ENCODE data around the gene ZDHHC22.

ZDHHC22 gene

DNA sequence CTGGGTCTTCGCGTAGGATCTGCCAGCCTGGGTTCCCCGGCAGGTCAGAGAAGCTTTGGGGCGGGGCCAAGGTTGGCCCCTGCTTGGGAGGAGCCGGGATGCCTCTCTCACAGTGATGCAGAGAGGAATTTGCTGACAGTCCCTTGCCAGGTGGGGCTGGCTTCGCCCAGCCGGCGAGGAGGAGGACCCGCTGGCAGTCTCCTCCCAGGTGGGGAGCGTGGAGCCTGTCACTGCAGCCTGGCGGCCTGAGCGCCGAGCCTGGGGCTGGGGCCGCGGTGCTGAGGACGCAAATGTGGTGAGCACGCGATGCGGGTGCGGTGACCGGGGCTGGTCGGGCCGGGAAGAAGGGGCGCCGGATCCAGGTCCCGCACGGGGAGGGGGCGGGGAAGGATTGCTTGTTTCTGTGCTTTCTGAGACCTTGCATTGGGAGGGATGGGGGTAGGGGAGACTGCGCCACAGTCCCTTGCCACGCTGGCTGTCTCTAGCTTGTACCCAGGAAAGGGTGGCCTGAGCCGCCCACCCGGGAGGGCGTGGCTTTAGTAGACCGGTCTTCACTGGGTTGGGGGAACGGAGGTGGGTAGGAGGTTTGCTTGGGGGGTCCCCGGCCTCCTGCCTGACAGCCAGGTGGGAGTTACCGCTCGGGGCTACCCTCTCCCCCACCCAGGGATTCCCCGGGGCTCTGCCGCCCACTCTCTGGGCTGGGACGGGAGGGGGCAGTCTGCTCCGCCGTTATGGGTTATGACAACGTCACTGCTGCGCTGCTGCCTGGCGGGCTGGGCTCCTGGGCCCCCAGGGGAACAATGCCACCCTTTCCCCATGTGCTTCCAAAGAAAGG is 40.2 kb upstream of the ZDHHC22 start, which contains the start of gene TMEM63C (continued):
- peak; percentile 27; the same call in 1 of the 2 replicates for TF ChIP-seq ZNF600 (tag by site-specific recombination; IDR thresholded peaks at IDR 0.05)
- TF ChIP-seq, protein P1, sequence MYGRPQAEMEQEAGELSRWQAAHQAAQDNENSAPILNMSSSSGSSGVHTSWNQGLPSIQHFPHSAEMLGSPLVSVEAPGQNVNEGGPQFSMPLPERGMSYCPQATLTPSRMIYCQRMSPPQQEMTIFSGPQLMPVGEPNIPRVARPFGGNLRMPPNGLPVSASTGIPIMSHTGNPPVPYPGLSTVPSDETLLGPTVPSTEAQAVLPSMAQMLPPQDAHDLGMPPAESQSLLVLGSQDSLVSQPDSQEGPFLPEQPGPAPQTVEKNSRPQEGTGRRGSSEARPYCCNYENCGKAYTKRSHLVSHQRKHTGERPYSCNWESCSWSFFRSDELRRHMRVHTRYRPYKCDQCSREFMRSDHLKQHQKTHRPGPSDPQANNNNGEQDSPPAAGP (tag by site-specific recombination; IDR thresholded peaks at IDR 0.05), result peak; percentile 11
- peak; percentile 88 for TF ChIP-seq SP3 (tag by site-specific recombination; IDR thresholded peaks at IDR 0.05)
- TF ChIP-seq MEIS1 (CRISPR knock-in tag; IDR thresholded peaks at IDR 0.05; ENCODE audit: borderline replicate concordance), result no peak
- TF ChIP-seq ZNF114 (tag by site-specific recombination; IDR thresholded peaks at IDR 0.05), result no peak
- TF ChIP-seq RBAK (tag by site-specific recombination; IDR thresholded peaks at IDR 0.05), result no peak
- TF ChIP-seq, protein P2, sequence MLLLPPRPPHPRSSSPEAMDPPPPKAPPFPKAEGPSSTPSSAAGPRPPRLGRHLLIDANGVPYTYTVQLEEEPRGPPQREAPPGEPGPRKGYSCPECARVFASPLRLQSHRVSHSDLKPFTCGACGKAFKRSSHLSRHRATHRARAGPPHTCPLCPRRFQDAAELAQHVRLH (tag by site-specific recombination; IDR thresholded peaks at IDR 0.05), result no peak
- TF ChIP-seq ZNF777 (tag by site-specific recombination; IDR thresholded peaks at IDR 0.05; ENCODE audit: borderline replicate concordance), result no peak
- TF ChIP-seq TRIM28 (IDR thresholded peaks at IDR 0.05; ENCODE audit: borderline replicate concordance, low read length), result no peak
- TF ChIP-seq, protein P3, sequence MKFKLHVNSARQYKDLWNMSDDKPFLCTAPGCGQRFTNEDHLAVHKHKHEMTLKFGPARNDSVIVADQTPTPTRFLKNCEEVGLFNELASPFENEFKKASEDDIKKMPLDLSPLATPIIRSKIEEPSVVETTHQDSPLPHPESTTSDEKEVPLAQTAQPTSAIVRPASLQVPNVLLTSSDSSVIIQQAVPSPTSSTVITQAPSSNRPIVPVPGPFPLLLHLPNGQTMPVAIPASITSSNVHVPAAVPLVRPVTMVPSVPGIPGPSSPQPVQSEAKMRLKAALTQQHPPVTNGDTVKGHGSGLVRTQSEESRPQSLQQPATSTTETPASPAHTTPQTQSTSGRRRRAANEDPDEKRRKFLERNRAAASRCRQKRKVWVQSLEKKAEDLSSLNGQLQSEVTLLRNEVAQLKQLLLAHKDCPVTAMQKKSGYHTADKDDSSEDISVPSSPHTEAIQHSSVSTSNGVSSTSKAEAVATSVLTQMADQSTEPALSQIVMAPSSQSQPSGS (tag by site-specific recombination; IDR thresholded peaks at IDR 0.05; ENCODE audit: low read depth), result no peak
- no peak for TF ChIP-seq HOXC10 (CRISPR knock-in tag; IDR thresholded peaks at IDR 0.05)
- peak; percentile 61 for TF ChIP-seq SP2 (tag by site-specific recombination; IDR thresholded peaks at IDR 0.05)
- TF ChIP-seq GLIS1 (tag by site-specific recombination; IDR thresholded peaks at IDR 0.05), result no peak
- TF ChIP-seq ZNF514 (tag by site-specific recombination; IDR thresholded peaks at IDR 0.05), result no peak
- no peak for TF ChIP-seq ZNF274 (IDR thresholded peaks at IDR 0.05; ENCODE audit: low read length)
- no peak for TF ChIP-seq ZNF274 (tag by site-specific recombination; IDR thresholded peaks at IDR 0.05; ENCODE audit: borderline replicate concordance)
- TF ChIP-seq, protein P4, sequence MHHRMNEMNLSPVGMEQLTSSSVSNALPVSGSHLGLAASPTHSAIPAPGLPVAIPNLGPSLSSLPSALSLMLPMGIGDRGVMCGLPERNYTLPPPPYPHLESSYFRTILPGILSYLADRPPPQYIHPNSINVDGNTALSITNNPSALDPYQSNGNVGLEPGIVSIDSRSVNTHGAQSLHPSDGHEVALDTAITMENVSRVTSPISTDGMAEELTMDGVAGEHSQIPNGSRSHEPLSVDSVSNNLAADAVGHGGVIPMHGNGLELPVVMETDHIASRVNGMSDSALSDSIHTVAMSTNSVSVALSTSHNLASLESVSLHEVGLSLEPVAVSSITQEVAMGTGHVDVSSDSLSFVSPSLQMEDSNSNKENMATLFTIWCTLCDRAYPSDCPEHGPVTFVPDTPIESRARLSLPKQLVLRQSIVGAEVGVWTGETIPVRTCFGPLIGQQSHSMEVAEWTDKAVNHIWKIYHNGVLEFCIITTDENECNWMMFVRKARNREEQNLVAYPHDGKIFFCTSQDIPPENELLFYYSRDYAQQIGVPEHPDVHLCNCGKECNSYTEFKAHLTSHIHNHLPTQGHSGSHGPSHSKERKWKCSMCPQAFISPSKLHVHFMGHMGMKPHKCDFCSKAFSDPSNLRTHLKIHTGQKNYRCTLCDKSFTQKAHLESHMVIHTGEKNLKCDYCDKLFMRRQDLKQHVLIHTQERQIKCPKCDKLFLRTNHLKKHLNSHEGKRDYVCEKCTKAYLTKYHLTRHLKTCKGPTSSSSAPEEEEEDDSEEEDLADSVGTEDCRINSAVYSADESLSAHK (tag by site-specific recombination; IDR thresholded peaks at IDR 0.05), result no peak
- TF ChIP-seq, protein P5, sequence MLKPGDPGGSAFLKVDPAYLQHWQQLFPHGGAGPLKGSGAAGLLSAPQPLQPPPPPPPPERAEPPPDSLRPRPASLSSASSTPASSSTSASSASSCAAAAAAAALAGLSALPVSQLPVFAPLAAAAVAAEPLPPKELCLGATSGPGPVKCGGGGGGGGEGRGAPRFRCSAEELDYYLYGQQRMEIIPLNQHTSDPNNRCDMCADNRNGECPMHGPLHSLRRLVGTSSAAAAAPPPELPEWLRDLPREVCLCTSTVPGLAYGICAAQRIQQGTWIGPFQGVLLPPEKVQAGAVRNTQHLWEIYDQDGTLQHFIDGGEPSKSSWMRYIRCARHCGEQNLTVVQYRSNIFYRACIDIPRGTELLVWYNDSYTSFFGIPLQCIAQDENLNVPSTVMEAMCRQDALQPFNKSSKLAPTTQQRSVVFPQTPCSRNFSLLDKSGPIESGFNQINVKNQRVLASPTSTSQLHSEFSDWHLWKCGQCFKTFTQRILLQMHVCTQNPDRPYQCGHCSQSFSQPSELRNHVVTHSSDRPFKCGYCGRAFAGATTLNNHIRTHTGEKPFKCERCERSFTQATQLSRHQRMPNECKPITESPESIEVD (tag by site-specific recombination; IDR thresholded peaks at IDR 0.05), result no peak
- no peak for TF ChIP-seq ZNF223 (tag by site-specific recombination; IDR thresholded peaks at IDR 0.05)
- no peak for TF ChIP-seq ZNF555 (tag by site-specific recombination; conservative IDR thresholded peaks at IDR 0.05)
- peak; percentile 22; the same call in 1 of the 2 replicates for TF ChIP-seq ZSCAN30 (tag by site-specific recombination; IDR thresholded peaks at IDR 0.05)
- TF ChIP-seq REPIN1 (tag by site-specific recombination; IDR thresholded peaks at IDR 0.05; ENCODE audit: low read depth), result no peak
- TF ChIP-seq, protein P6, sequence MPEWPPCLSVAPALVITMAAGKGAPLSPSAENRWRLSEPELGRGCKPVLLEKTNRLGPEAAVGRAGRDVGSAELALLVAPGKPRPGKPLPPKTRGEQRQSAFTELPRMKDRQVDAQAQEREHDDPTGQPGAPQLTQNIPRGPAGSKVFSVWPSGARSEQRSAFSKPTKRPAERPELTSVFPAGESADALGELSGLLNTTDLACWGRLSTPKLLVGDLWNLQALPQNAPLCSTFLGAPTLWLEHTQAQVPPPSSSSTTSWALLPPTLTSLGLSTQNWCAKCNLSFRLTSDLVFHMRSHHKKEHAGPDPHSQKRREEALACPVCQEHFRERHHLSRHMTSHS (tag by site-specific recombination; IDR thresholded peaks at IDR 0.05), result no peak
- TF ChIP-seq ZNF394 (tag by site-specific recombination; IDR thresholded peaks at IDR 0.05; ENCODE audit: borderline replicate concordance), result peak; percentile 33; the same call in 1 of the 2 replicates
- TF ChIP-seq BCL11B (tag by site-specific recombination; IDR thresholded peaks at IDR 0.05; ENCODE audit: low read depth), result no peak
- no peak for TF ChIP-seq KLF16 (tag by site-specific recombination; IDR thresholded peaks at IDR 0.05)
- TF ChIP-seq, protein P7, sequence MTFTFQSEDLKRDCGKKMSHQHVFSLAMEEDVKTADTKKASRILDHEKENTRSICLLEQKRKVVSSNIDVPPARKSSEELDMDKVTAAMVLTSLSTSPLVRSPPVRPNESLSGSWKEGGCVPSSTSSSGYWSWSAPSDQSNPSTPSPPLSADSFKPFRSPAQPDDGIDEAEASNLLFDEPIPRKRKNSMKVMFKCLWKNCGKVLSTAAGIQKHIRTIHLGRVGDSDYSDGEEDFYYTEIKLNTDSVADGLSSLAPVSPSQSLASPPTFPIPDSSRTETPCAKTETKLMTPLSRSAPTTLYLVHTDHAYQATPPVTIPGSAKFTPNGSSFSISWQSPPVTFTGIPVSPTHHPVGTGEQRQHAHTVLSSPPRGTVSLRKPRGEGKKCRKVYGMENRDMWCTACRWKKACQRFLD (tag by site-specific recombination; IDR thresholded peaks at IDR 0.05), result no peak
